LNCAP (cell line): ENCODE results near the gene BZW2.

Source experiments
- CTCF ChIP-seq: fragments of 450-650 bp; IDR thresholded peaks from 2 replicates; pipeline ENCODE4 v1.5.1; 2017; ENCODE audit warnings: mild to moderate bottlenecking

Gene BZW2

GRCh38 chr7:16645593-16646471, at the start of gene BZW2, which contains the start of gene ANKMY2:
TSS of gene BZW2 (plus strand) at chr7:16646181. CDS start at chr7:16665444, 19,263 bp downstream.
TSS of gene ANKMY2 (minus strand) at chr7:16645754. CDS start at chr7:16645573, 181 bp downstream.
- no peak for TF ChIP-seq CTCF

- TF ChIP-seq CTCF, result no peak
These were observed 48.0 kb upstream of the BZW2 start for GRCh38 chr7:16598015-16598414.

DNA sequence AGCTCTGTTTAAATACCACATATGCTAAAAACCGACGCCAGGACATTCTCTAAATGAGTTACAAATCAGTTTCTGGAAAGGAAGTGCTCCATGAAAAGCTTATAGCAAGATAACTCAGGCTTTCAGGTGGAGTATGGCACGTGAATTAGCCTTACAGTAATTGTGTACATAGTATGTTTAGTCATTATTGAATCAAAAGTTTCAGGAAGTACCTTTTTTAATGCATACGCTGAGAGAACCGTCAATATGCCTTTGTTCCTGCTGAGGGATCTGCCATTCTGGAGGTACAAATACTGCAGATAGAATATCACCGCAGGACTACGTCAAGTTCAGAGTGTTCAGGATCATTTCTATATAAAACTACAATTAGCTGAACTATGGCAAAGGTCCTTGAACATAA, 46.1 kb upstream of the BZW2 start:
- no peak for TF ChIP-seq CTCF

- TF ChIP-seq CTCF, result no peak
These were observed 42.3 kb upstream of the BZW2 start for GRCh38 chr7:16603633-16604032.

DNA sequence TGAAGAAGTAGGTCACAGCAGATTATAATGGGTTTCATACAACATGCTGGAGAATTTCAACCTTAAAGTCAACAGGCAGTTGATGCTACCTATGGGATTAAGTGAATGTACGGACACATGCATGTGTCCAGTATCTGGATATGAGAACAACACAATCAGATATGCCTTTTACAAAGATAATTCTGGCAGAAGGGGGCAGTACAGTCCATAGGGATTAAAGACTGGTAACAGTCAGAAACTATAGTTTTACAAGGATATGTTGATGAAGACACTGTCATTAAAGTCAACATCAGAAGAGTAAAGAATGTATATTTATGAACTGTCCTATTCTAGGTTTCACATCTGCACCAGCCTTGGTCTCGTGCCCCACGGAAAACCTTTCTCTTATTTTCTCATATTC, 41.9 kb upstream of the BZW2 start:
- peak; percentile 35; the same call in 1 of the 2 replicates for TF ChIP-seq CTCF

- no peak for TF ChIP-seq CTCF
These were observed 39.3 kb upstream of the BZW2 start for GRCh38 chr7:16606704-16607103.

DNA sequence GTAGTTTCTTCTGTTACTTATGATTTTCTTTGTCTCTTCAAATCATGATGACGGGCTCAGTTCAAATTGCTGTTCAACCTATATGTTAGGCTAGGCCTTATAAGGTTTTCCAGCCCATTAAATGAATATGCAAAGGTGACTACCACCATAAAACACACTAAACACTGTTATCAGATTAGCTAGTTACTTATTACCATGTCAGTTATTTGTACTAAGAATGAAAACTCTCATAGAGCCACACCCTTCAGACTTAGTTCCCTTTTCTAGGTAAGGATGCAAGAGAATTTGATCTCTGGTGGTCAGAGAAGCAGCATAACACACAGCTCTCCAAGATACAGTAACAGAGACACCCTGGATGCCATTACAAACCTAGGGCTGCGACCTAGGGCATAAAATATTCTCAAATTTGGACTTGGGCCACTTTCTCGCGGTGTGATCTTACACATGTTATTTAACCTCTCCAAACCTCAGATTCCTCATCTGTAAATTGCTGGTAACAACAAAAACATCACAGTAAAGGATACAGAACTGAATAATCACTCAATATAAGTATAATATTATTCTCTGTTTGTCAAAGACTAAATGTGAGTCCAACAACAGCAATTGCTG, 36.0 kb upstream of the BZW2 start:
- TF ChIP-seq CTCF, result no peak
